ENCODE data around the gene FARSA.

DNA sequence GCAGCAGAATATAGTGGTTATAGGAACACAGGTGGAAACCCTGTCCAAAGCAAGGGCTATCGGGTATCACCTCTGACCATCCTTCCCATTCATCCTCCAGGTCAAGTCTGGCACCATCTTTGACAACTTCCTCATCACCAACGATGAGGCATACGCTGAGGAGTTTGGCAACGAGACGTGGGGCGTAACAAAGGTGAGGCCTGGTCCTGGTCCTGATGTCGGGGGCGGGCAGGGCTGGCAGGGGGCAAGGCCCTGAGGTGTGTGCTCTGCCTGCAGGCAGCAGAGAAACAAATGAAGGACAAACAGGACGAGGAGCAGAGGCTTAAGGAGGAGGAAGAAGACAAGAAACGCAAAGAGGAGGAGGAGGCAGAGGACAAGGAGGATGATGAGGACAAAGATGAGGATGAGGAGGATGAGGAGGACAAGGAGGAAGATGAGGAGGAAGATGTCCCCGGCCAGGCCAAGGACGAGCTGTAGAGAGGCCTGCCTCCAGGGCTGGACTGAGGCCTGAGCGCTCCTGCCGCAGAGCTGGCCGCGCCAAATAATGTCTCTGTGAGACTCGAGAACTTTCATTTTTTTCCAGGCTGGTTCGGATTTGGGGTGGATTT lies 10.0 kb upstream of the FARSA start:
- TF ChIP-seq, protein P1, sequence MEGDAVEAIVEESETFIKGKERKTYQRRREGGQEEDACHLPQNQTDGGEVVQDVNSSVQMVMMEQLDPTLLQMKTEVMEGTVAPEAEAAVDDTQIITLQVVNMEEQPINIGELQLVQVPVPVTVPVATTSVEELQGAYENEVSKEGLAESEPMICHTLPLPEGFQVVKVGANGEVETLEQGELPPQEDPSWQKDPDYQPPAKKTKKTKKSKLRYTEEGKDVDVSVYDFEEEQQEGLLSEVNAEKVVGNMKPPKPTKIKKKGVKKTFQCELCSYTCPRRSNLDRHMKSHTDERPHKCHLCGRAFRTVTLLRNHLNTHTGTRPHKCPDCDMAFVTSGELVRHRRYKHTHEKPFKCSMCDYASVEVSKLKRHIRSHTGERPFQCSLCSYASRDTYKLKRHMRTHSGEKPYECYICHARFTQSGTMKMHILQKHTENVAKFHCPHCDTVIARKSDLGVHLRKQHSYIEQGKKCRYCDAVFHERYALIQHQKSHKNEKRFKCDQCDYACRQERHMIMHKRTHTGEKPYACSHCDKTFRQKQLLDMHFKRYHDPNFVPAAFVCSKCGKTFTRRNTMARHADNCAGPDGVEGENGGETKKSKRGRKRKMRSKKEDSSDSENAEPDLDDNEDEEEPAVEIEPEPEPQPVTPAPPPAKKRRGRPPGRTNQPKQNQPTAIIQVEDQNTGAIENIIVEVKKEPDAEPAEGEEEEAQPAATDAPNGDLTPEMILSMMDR (IDR thresholded peaks at IDR 0.05; ENCODE audit: insufficient read depth, low read depth, low read length): no peak
- TF ChIP-seq EZH2 (IDR thresholded peaks at IDR 0.05; ENCODE audit: insufficient read depth, low read length): no peak

Measured in astrocyte (in vitro differentiated cells and primary cell).